Suprapubic skin (tissue), 4 donors: ENCODE measurements around the gene LZTS3. TPM values are rescaled to one million over a fixed set of nuclear protein-coding genes. Genes with fewer than 3 reads are reported as not detected.
A peak's percentile ranks its signal among the peaks of the same experiment; 100 is the strongest.

Source experiments
- DNase-seq, 2 donors: peaks; one replicate each; pipeline ENCODE4 v3.0.0-alpha.2; 2019; ENCODE audit warnings: low spot score in 2 of 2
- H3K27ac ChIP-seq: fragments of 200-600 bp; sonication (generic); one replicate; pipeline ENCODE4 v1.5.1; 2019
- H3K27me3 ChIP-seq: fragments of 200-600 bp; sonication (generic); one replicate; pipeline ENCODE4 v1.5.1; 2019
- H3K36me3 ChIP-seq: fragments of 200-600 bp; sonication (generic); one replicate; pipeline ENCODE4 v1.5.1; 2019
- H3K4me1 ChIP-seq: fragments of 200-600 bp; sonication (generic); one replicate; pipeline ENCODE4 v1.5.1; 2019
- H3K4me3 ChIP-seq: fragments of 200-600 bp; sonication (generic); one replicate; pipeline ENCODE4 v1.5.1; 2019; ENCODE audit warnings: mild to moderate bottlenecking
- H3K9me3 ChIP-seq: fragments of 200-600 bp; sonication (generic); one replicate; pipeline ENCODE4 v1.5.1; 2019
- CTCF ChIP-seq, 2 donors: fragments of 200-600 bp in 1 of 2; fragments of 450-650 bp in 1 of 2; sonication (generic) in 1 of 2; IDR thresholded peaks; one replicate each; pipeline ENCODE4 v1.5.1; 2016 to 2019; ENCODE audit warnings: antibody characterized with exemption in 2 of 2, mild to moderate bottlenecking in 1 of 2, moderate library complexity in 1 of 2
- EP300 ChIP-seq: sonication (generic); formaldehyde crosslinking; IDR thresholded peaks from one replicate; pipeline ENCODE4 v1.6.1; 2017; ENCODE audit warnings: antibody characterized with exemption
- POLR2A ChIP-seq, 2 donors: fragments of 450-650 bp; IDR thresholded peaks; one replicate each; pipeline ENCODE4 v1.6.1; 2017; ENCODE audit warnings: antibody characterized with exemption in 2 of 2, mild to moderate bottlenecking in 2 of 2, moderate library complexity in 2 of 2
- POLR2AphosphoS5 ChIP-seq, 3 donors: sonication (generic); formaldehyde crosslinking; IDR thresholded peaks; one replicate each; pipeline ENCODE4 v1.6.1; 2017; ENCODE audit warnings: antibody characterized with exemption in 3 of 3
- WGBS: methylation state at CpG from one replicate; pipeline ENCODE4 v1.1.5; 2018; 5-methylcytosine and 5-hydroxymethylcytosine counted together
- total RNA-seq, 4 donors: library from RNA; depleted of rRNA; stranded (reverse); fragments of >200 nt; gene quantifications; one replicate each; pipeline ENCODE4 v1.1.0, GENCODE V29; 2016

Gene LZTS3
- total RNA-seq, 4 donors from 2014 or later, result 4.8 to 9.3 (median 6.7) TPM

- peak in 1 of 2 donors; percentile 6 for DNase-seq
- Histone ChIP-seq H3K27ac (no peak overlapping the region), H3K27me3 (no peaks in the 10 kb centered on the region), H3K4me1 (no peaks in the 10 kb centered on the region), H3K9me3 (no peaks in the 10 kb centered on the region), H3K4me3 (no peak overlapping the region), H3K36me3 (no peaks in the 10 kb centered on the region)
- 75% methylated on average over 4 of the region's 4 CpGs for WGBS
- TF ChIP-seq CTCF (IDR thresholded peaks at IDR 0.05) (no peak), POLR2A (IDR thresholded peaks at IDR 0.05) (no peak), EP300 (no peak)
Measured at GRCh38 chr20:3180319-3180718, 7.0 kb upstream of the LZTS3 start.

GRCh38 chr20:3177746-3178485, 4.6 kb upstream of the LZTS3 start:
- TF ChIP-seq EP300 (no peak), CTCF (IDR thresholded peaks at IDR 0.05) (no peak), POLR2AphosphoS5 (IDR thresholded peaks at IDR 0.05) (no peak), POLR2A (IDR thresholded peaks at IDR 0.05) (no peak)
- Histone ChIP-seq H3K4me1 (peaks cover 14% of the 10 kb centered on the region), H3K27me3 (peaks cover 10% of the 10 kb centered on the region), H3K9me3 (no peaks in the 10 kb centered on the region), H3K27ac (no peak overlapping the region), H3K4me3 (no peak overlapping the region), H3K36me3 (no peaks in the 10 kb centered on the region)
- WGBS, result 79% methylated on average over 8 of the region's 8 CpGs
- peak in 1 of 2 donors; percentile 32 for DNase-seq

GRCh38 chr20:3175270-3175669, 1.9 kb upstream of the LZTS3 start:
- Histone ChIP-seq H3K9me3 (no peaks in the 10 kb centered on the region), H3K27me3 (peaks cover 10% of the 10 kb centered on the region), H3K36me3 (no peaks in the 10 kb centered on the region), H3K4me3 (no peak overlapping the region), H3K4me1 (peaks cover 21% of the 10 kb centered on the region), H3K27ac (no peak overlapping the region)
- TF ChIP-seq CTCF (IDR thresholded peaks at IDR 0.05) (no peak), POLR2AphosphoS5 (IDR thresholded peaks at IDR 0.05) (no peak), EP300 (no peak), POLR2A (IDR thresholded peaks at IDR 0.05) (no peak)
- WGBS, result 69% methylated on average over 1 of the region's 1 CpG
- DNase-seq, result no peak

GRCh38 chr20:3174442-3175261, 1.3 kb upstream of the LZTS3 start:
- peak overlapping the region; percentile 90 for H3K4me3 ChIP-seq
- H3K27ac ChIP-seq, result peak overlapping the region; percentile 74
- no peaks in the 10 kb centered on the region for H3K36me3 ChIP-seq
- TF ChIP-seq CTCF (IDR thresholded peaks at IDR 0.05) (no peak), EP300 (no peak), POLR2AphosphoS5 (IDR thresholded peaks at IDR 0.05) (no peak), POLR2A (IDR thresholded peaks at IDR 0.05) (no peak)
- no peak for DNase-seq
- H3K9me3 ChIP-seq, result no peaks in the 10 kb centered on the region
- 25% methylated on average over 13 of the region's 13 CpGs for WGBS
- H3K4me1 ChIP-seq, result peaks cover 21% of the 10 kb centered on the region
- H3K27me3 ChIP-seq, result peaks cover 10% of the 10 kb centered on the region
